Prostate gland (tissue), 2 donors: Measurements from ENCODE around the gene ZDHHC4.

Experiments
- POLR2AphosphoS5 ChIP-seq: sonication (generic); formaldehyde crosslinking; IDR thresholded peaks from one replicate; pipeline ENCODE4 v1.6.1; 2017; ENCODE audit warnings: antibody characterized with exemption
- TF ChIP-seq, protein P1 (sequence below), 4 experiments: fragments of 200-600 bp in 2 of 4; fragments of 450-650 bp in 2 of 4; sonication (generic) in 2 of 4; IDR thresholded peaks; 1 replicate in 3 of 4; 2 replicates in 1 of 4; pipeline ENCODE4 v1.5.1; 2016 to 2019; ENCODE audit warnings: antibody characterized with exemption in 4 of 4, mild to moderate bottlenecking in 2 of 4, moderate library complexity in 2 of 4

DNA sequence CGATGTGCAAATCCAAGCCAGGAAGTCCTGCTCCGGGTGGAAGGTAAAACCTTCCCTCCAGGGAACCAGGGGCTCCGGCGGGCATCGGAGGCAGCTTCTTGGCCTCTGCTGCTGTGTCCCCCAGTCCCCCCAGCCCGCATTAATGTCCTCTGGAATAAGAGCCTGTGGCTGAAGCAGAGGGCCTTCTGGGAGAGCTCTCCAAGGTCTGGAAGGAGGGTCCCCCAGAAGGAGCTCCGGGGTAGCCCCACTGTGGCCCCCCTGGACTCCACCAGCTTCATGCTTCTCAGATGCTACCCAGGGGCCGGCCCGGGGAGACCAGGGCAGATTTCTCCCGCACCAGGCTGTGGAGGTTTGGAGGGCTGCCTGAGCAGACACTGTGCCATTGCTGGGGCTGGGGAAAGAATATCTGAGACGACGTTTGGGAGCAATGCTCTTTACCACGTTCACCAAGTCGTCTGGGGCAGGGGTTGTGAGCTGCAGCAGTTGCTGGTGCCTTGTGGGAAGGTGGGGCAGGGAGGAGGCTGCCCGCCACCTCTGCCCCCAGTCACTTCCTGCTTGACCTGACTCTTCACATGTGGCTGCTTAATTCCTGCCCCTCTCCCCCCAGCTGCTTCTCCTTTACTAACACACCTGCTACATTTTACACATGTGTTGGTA lies 46.5 kb downstream of the ZDHHC4 start:
- TF ChIP-seq, protein P1, sequence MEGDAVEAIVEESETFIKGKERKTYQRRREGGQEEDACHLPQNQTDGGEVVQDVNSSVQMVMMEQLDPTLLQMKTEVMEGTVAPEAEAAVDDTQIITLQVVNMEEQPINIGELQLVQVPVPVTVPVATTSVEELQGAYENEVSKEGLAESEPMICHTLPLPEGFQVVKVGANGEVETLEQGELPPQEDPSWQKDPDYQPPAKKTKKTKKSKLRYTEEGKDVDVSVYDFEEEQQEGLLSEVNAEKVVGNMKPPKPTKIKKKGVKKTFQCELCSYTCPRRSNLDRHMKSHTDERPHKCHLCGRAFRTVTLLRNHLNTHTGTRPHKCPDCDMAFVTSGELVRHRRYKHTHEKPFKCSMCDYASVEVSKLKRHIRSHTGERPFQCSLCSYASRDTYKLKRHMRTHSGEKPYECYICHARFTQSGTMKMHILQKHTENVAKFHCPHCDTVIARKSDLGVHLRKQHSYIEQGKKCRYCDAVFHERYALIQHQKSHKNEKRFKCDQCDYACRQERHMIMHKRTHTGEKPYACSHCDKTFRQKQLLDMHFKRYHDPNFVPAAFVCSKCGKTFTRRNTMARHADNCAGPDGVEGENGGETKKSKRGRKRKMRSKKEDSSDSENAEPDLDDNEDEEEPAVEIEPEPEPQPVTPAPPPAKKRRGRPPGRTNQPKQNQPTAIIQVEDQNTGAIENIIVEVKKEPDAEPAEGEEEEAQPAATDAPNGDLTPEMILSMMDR (IDR thresholded peaks at IDR 0.05): no peak
- TF ChIP-seq POLR2AphosphoS5: no peak
